ENCODE results near the gene POMGNT1.
A peak's percentile ranks its signal among the peaks of the same experiment; 100 is the strongest.
"Not testable (repeated sequence)": the region's sequence is repeated elsewhere in the genome, so short reads cannot be mapped to it uniquely, and the experiment has no call there.

The POMGNT1 gene

DNA sequence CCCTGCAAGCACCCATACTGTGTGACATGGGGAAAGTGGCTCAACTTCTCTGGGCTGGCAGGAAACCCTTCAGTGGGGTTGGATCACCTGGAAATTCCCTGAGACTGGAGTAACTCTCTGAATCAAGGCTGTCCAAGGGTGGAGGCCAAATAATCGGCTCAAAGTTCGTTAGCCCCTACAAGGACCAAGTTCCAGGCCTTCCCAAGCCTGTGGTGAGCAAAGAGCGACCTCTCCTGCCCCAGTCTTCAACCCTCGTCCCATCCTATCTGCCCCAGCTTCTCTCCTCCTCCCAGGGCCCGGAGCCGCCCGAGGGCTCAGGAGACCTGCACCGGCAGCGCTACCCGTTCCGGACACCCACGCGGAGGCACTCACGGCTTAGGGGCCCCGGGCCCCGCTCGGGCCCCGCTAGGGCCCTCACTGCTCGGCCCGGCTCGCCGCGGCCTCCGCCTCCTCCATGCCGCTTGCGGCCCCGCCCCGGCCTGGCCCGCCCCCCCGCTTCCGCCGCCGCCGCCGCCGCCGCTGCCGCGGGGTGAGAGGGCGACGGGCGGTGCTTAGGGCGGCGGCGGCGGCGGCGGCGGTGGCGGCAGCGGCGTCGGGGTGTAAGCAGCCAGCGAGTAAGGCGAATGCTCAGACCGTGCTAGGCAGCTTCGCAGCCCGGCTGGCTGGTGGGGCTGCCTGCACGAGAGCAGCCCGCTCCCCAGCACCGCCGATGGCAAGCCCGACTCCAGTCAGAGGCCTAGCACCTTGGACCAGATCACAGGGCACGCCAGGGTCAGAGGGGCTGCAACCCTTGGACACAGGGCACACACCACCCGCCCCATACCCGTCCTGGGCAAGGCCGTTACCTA is at the start of gene POMGNT1:
TSS of gene POMGNT1 (minus strand) at position 471 of the 848 bp plus-strand sequence. CDS start 613 bp downstream, outside the sequence.
- DNase-seq: peak; percentile 83

DNA sequence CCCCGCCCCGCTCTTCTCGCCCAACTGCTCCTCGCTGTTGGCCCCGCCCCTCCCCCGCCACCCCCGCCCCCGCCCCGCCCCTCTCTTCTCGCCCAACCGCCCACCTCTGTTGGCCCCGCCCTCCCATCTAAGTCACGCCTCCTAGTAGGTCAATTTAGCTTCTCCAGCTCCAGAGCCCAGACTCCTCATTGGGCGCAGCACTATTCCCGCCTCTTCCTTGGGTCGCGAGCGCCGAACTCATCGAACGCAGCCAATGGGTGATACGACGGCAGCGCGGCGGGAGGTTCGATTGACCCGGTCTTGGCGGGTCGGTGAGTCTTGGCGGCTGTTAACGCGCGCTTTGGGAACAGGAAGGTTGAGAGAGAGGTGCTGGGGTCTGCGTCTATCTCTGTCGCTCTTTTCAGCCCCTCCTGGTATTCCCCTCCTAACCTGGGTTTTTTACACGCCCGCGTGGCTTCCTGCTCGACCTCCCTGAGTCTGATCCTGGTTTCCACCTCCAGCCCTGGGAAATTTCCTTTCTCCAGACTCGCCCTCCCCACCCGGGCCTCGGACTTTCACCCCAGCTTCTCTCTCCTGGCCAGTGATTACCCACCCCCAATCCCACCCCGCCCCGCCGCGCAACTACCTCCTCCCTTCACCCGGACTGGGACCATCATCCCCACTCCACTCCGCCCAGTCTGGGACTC is 49.3 kb upstream of the POMGNT1 start, which contains the start of gene RAD54L:
TSS of gene RAD54L (plus strand) at position 328 of the 686 bp plus-strand sequence. CDS start 643 bp downstream, outside the sequence.
- DNase-seq: peak; percentile 92

DNA sequence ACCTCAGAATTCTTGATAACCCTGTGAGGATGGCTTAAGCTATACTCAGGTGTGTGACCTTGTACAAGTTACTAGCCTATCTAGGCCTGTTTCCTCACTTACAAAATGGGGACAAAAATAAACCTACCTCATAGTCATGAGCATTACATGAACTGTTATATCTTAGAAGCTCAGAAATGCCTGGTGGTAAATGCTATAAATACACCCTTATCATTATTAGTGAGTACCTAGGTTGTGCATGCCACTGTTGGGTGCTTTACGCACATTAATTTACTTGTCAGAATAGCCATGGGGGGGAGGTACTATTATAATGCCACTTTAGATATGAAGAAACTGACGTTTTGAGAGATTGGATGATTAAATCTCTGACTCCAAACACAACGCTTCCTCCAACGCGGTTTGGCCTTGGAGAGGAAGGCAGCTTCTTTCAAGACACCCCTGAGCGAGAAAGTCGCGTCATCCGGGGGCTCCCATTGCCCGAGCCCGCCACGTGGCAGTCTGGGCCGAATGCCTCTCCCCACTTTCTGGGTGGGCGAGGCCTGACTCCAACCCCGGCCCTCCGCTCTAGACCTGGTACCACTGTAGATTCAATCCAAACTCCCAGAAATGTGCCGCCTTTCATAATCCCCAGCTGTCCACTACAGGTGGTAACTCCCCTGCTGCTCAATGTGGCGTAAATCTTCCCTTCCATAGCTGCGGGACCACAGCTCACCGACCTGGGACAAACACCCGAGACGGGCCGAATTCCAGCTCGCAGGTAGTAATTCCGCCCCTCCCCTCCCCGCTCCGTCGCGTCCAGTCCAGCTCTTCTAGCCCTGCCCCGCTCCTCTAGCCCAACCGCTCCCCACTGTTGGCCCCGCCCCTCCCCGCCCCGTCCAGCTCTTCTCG is 48.6 kb upstream of the POMGNT1 start:
- no peak for DNase-seq

DNA sequence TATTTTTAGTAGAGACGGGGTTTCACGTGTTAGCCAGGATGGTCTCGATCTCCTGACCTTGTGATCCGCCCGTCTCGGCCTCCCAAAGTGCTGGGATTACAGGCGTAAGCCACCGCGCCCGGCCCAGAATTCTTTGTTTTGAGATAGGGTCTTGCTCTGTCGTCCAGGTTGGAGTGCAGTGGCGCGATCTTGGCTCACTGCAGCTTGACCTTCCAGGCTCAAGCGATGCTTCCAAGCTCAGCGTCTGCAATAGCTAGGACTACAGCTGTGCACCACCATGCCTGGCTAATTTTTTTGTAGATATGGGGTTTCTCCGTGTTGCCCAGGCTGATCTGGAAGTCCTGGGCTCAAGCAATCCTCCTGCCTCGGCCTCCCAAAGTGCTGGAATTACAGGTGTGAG is 47.9 kb upstream of the POMGNT1 start:
- DNase-seq: not testable (repeated sequence)

DNA sequence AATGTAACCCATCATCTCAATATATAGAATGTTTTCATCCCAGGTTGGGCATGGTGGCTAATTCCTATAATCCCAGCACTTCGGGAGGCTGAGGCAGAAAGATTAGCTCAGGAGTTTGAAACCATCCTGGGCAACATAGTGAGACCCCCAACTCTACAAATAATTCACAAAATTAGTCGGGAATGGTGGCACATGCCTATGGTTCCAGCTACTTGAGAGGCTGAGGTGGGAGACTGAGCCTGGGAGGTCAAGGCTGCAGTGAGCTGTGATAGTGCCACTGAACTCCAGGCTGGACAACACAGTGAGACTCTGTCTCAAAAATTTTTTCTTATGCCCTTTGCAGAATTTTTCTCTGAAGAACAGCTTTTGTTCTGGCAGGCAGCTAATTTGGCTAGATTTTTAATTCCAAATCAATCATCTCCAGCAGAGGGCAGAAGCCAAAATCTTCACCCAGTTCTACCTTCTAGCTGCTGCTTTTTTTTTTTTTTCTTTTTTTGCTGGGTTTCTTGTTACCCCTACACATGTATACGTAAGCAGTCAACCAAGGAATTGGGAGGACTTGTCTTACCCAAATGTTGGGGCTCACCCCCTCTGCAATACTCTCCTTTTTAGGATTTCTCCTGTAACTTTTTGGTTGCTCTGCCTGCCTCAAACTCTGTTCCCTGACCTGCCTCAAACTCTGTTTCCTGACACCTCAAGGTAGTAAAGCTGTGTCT is 46.6 kb upstream of the POMGNT1 start:
- no peak for DNase-seq

DNA sequence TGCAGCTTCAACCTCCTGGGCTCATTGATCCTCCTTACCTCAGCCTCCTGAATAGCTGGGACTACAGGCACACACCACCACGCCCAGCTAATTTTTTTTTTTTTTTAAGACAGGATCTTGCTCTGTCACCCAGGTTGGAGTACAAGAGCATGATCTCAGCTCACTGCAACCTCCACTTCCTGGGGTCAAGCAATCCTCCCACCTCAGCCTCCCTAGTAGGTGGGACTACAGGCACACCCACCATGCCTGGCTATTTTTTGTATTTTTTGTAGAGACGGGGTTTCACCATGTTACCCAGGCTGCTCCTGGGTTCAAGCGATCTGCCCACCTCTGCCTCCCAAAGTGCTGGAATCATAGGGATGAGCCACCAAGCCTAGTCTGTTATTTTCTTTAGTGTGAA is 45.6 kb upstream of the POMGNT1 start:
- DNase-seq: not testable (repeated sequence)

DNA sequence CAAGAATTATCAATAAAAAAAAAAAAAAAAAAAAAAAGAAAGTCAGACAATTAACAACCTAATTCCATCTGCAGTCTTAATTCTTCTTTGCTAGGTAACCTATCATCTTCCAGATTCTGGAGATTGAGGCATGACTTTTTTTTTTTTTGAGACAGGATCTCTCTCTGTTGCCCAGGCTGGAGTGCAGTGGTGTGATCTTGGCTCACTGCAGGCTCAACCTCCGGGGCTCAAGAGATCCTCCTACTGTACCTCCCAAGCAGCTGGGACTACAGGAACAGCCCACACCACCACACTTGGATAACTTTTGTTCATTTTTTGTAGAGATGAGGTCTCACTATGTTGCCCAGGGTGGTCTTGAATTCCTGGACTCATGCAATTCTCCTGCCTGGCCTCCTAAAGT is 44.7 kb upstream of the POMGNT1 start:
- DNase-seq: no peak

DNA sequence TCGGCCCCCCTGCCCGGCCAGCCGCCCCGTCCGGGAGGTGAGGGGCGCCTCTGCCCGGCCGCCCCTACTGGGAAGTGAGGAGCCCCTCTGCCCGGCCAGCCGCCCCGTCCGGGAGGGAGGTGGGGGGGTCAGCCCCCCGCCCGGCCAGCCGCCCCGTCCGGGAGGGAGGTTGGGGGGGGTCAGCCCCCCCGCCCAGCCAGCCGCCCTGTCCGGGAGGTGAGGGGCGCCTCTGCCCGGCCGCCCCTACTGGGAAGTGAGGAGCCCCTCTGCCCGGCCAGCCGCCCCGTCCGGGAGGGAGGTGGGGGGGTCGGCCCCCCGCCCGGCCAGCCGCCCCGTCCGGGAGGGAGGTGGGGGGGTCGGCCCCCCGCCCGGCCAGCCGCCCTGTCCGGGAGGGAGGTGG is 43.5 kb upstream of the POMGNT1 start:
- not testable (repeated sequence) for DNase-seq

DNA sequence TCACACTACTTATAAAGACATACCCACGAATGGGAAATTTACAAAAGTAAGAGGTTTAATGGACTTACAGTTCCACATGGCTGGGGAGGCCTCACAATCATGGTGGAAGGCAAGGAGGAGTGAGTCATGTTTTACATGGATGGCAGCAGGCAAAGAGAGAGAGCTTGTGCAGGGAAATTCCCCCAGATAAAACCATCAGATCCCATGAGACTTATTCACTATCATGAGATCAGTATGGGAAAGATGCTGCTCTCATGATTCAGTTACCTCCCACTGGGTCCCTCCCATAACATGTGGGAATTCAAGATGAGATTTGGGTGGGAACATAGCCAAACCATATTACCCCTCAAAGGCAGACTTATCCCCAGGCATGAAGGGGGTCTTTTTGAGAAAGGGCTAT is 40.6 kb upstream of the POMGNT1 start:
- DNase-seq: not testable (repeated sequence)

DNA sequence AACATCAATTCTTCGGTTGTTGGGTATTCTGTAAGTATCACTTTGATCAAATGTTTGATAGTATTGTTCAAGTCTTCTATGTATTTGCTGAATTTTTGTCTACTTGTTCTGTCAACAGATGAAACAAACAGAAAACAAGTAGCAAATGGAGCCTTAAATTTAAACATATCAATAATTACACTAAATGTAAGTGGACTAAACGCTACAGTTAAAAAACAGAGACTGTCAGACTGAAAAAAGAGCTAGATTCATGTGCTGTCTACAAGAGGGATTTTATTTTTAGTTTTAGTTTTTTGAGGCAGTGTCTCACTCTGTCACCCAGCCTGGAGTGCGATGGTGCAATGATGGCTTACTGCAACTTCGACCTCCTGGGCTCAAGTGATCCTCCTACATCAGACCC is 38.6 kb upstream of the POMGNT1 start:
- no peak for DNase-seq

DNA sequence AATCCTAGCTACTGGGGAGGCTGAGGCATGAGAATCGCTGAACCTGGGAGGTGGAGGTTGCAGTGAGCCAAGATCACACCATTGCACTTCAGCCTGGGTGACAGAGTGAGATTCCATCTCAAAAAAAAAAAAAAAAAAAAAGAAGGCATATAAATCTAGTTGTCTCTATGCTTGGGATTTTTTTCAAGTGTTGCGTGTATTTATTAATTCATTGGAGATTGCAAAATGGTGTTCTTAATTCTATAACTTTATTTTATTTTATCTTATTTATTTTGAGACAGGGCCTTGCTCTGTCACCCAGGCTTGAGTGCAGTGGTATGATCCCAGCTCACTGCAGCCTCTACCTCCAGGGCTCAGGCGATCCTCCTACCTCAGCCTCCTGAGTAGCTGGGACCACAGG is 33.0 kb upstream of the POMGNT1 start:
- not testable (repeated sequence) for DNase-seq

DNA sequence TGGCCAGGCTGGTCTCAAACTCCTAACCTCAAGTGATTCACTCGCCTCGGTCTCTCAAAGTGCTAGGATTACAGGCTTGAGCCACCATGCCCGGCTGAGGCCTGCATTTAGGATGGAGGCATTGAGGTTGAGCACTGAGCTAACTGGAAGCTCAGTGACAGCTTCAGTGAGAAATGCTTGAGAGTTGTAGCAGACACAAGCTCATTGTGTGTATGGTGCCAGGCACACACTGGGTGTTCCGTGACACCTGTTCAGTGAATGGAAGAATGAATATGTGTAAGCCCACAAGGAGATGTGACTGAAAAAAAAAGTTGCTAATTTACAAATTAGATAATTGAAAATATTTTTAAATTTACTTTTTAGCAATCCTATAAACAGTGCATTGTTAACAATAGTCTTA is 26.7 kb upstream of the POMGNT1 start:
- no peak for DNase-seq

DNA sequence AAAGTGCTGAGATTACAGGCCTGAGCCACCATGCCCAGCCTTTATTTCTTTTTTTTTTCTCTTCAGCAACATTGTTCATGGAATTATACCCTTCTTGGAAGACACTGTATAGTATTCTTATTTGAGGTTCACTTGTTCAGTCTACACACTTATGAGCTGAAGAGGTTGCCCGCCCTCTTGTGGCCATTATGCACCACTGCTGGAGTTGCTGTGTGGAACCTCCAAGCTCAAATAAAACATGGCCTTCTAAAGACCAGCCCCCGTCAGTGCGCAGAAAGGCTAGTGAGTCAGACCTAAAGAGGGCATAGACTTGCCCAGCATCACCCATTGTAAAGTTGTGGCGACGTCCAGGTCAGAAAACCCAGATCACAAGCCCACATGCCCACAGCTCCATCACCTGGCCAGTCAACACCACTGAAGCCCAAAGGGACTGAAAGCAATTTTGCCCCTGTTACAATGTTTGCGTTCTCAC is 25.3 kb upstream of the POMGNT1 start:
- peak; percentile 49 for DNase-seq

DNA sequence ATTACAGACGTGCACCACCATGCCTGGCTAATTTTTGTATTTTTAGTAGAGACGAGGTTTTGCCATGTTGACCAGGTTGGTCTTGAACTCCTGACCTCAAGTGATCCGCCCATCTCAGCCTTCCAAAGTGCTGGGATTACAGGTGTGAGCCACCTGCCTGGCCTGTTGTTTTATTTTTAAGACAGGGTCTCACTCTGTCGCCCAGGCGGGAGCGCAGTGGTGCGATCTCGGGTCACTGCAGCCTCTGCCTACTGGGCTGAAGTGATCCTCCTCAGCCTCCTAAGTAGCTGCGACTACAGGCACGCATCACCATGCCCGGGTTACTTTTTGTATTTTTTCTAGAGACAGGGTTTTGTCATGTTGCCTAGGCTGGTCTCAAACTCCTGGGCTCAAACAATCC is 24.8 kb upstream of the POMGNT1 start:
- not testable (repeated sequence) for DNase-seq

DNA sequence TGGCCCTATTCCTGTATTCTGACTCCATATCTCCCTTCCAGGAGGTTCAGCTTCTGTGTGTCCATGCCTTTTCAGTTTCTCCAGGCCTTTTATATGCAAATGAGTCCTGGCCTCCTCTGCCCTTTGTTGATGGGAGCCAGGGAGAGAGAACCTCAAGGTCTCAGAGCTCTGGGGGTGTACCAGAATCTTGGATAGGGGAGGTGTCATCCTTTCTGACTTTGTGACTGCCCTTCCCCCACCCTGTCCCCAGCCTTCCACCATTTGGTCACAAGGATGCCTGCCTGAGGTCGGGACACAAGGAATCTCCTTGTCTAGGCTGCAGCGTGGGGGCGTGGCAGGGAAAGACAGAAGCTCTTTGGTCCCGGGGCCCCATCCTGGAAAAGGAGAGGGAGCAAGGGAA is 23.5 kb upstream of the POMGNT1 start:
- DNase-seq: no peak

DNA sequence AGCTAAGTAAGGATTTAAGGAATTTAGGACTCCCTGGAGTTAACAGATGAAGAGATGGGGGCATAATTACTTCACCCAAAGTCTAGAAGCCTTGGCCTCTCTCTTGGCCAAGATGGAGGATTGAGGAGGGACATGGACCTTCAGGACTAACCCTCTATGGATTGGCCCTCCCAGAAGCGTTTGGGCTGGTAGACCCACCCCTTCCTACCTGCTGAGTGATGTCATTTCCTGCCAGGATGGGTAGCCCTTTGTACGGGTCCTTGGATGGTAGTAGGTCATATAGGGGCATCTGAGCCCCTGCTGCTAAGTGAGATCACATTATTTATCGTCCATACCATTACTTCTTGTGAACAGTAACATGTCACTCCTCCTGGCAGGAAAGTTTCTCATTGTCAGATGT is 22.6 kb upstream of the POMGNT1 start:
- no peak for DNase-seq

DNA sequence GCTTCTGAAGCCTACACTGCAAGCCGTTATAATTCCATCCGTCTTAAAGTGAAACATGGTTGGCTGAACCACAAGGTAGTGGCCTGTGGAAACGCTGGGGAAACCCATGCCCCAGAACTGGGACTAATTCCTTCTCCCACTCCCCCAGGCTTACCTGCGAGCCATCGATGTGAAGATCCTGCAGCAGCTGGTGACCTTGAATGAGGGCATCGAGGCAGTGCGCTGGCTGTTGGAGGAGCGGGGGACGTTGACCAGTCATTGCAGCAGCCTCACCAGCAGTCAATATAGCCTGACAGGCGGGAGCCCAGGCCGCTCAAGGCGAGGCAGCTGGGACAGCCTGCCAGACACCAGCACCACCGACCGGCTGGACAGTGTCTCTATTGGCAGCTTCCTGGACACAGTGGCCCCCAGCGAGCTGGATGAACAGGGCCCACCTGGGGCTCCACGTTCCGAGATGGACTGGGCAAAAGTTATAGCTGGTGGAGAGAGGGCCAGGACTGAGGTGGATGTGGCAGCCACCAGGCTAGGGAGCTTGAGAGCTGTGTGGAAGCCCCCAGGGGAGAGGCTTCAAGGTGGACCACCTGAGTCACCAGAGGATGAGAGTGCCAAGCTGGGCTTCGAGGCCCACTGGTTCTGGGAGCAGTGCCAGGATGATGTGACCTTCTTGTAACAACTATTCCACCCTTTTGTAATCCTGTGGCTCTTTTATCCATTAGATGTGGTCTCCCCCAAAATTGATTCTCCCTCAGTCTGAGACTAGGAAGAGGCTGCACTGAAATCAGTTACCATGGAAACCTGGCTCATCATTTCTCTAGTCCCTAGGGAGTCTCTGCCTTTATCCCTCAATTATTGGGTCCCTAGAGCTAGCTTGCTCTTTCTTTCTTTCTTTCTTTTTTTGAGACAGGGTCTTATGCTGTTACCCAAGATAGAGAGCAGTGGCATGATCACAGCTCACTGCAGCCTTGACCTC is 21.6 kb upstream of the POMGNT1 start:
- no peak for DNase-seq

DNA sequence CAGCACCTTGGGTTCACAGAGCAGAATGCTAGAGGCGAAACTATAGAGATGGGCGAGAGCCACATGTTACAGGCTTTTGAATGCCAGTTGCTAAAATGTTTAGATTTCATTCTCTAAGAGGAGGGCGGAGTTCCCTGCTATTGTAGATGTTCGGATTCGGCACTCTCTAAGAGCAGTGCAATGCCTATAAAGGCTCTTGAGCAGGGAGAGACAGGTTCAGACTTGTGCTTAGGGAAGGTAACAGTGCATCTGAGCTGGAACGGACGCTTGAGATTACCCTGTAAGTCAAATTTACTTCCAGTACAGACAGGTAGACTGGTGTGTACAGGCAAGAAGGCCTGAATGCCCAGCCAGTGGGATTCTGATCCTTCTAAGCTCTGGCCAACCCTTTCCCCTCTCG is 20.2 kb upstream of the POMGNT1 start:
- DNase-seq: no peak

DNA sequence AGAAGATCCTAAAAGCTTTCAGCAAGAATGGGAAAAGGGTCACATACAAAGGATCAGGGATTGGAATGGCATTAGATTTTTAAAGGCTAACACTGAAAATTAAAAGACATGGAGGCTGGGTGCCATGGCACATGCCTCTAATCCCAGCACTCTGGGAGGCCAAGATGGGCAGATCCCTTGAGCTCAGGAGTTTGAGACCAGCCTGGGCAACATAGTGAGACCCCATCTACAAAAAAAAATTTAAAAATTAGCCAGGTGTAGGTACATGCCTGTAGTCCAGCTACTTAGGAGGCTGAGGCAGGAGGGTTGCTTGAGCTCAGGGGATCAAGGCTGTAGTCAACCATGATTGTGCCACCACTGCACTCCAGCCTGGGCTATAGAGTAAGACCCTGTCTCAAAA is 17.3 kb upstream of the POMGNT1 start:
- DNase-seq: no peak

DNA sequence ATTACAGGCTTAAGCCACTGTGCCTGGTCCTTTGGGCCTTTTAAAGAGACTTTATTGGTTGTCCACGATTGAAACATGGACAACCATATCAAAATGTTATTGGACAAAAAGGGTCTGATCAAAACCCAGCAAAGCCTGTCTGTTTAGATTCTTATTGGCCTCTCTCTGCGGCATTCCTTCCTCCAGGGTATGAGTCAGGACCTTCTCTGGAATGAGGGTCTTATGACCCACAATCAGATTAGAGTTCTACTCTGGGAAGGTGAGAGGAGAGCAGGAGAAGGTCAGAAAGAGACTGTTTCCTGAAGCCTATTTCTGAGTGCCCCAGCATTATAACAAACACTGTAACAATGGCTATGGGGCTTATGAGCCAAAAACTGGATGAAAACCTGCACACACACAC is 12.8 kb upstream of the POMGNT1 start:
- no peak for DNase-seq

DNA sequence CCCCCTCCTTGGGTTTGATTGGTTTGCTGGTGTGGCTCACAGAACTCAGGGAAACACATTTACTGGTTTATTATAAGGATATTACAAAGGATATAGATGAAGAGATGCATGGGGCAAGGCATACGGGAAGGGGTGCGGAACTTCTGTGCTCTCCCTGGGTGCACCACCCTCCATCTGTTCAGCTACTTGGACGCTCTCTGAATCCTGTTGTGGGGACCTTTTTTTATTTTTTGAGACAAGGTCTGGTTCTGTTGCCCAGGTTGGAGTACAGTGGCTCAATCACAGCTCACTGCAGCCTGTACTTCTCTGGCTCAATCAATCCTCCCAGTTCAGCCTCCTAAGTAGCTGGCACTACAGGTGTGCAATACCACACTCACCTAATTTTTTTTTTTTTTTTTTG is 12.3 kb upstream of the POMGNT1 start:
- no peak for DNase-seq

Data from activated T-cell treated with anti-CD3 and anti-CD28 coated beads, Interleukin-2, amount 50 U/mL, for 1 hour (primary cell).